CD14-positive monocyte (primary cell): ENCODE results near the gene PLS1. TPM values are rescaled to one million over a fixed set of nuclear protein-coding genes. Genes with fewer than 3 reads are reported as not detected.

Experiments
- DNase-seq, 3 donors: peaks; one replicate each; pipeline ENCODE4 v3.0.0-alpha.2; 2011 to 2022
- H2AFZ ChIP-seq: 2 replicates; pipeline ENCODE4 v1.6.0; 2012; ENCODE audit warnings: mild to moderate bottlenecking, low read depth, low read length, inconsistent platforms; ENCODE audit not compliant: insufficient read depth, poor library complexity, severe bottlenecking
- H3K27ac ChIP-seq, 2 donors: 1 replicate in 1 of 2; 2 replicates in 1 of 2; pipeline ENCODE4 v1.5.1; 2012 to 2013; ENCODE audit warnings: low read length in 2 of 2, control low read depth in 1 of 2, inconsistent platforms in 1 of 2, low read depth in 1 of 2, mild to moderate bottlenecking in 1 of 2
- H3K27me3 ChIP-seq, 2 donors: one replicate each; pipeline versions ENCODE4 v1.6.0 to v1.6.1; 2011 to 2013; ENCODE audit warnings: low read length in 2 of 2; ENCODE audit not compliant: control insufficient read depth in 2 of 2, insufficient read depth in 2 of 2
- H3K36me3 ChIP-seq, 2 donors: replicated peaks in 1 of 2; 1 replicate in 1 of 2; 2 replicates in 1 of 2; pipeline versions ENCODE4 v1.5.1 to v1.6.1; 2012 to 2013; ENCODE audit warnings: low read length in 2 of 2, control low read depth in 1 of 2, inconsistent platforms in 1 of 2, mild to moderate bottlenecking in 1 of 2; ENCODE audit not compliant: insufficient read depth in 2 of 2, control insufficient read depth in 1 of 2
- H3K4me1 ChIP-seq, 2 donors: 1 replicate in 1 of 2; 2 replicates in 1 of 2; pipeline versions ENCODE4 v1.5.1 to v1.6.1; 2012 to 2013; ENCODE audit warnings: low read length in 2 of 2, control low read depth in 1 of 2, inconsistent platforms in 1 of 2, mild to moderate bottlenecking in 1 of 2, moderate library complexity in 1 of 2; ENCODE audit not compliant: insufficient read depth in 2 of 2, control insufficient read depth in 1 of 2
- H3K4me2 ChIP-seq: replicated peaks from 2 replicates; pipeline ENCODE3; 2012; ENCODE audit warnings: low read length, moderate library complexity, mild to moderate bottlenecking; ENCODE audit not compliant: poor library complexity, severe bottlenecking; ENCODE audit errors: extremely low read depth
- H3K4me3 ChIP-seq, 3 experiments: fragments of 200-600 bp in 1 of 3; sonication (generic) in 1 of 3; replicated peaks in 1 of 3; 1 replicate in 2 of 3; 2 replicates in 1 of 3; pipeline ENCODE4 v1.5.1; 2011 to 2013; ENCODE audit warnings: low read length in 3 of 3, mild to moderate bottlenecking in 3 of 3, control low read depth in 2 of 3, low read depth in 2 of 3, inconsistent platforms in 1 of 3, moderate library complexity in 1 of 3
- H3K79me2 ChIP-seq: 2 replicates; pipeline ENCODE4 v1.6.0; 2012; ENCODE audit warnings: mild to moderate bottlenecking, control low read depth, inconsistent platforms, low read length, moderate library complexity; ENCODE audit not compliant: insufficient read depth
- H3K9ac ChIP-seq: 2 replicates; pipeline ENCODE4 v1.6.0; 2017; ENCODE audit warnings: low read length, mild to moderate bottlenecking; ENCODE audit not compliant: insufficient read depth, poor library complexity, severe bottlenecking
- H3K9me3 ChIP-seq, 2 donors: replicated peaks in 1 of 2; 1 replicate in 1 of 2; 2 replicates in 1 of 2; pipeline versions ENCODE4 v1.5.1 to v1.6.1; 2012 to 2013; ENCODE audit warnings: low read length in 2 of 2, control low read depth in 1 of 2; ENCODE audit not compliant: control insufficient read depth in 1 of 2, insufficient read depth in 1 of 2
- H4K20me1 ChIP-seq: 2 replicates; pipeline ENCODE4 v1.6.0; 2012; ENCODE audit warnings: mild to moderate bottlenecking, low read length, control low read depth, moderate library complexity; ENCODE audit not compliant: insufficient read depth
- H3K27ac Mint-ChIP-seq, 7 donors: one replicate each; pipeline ENCODE4 v1.8.0; 2020; ENCODE audit warnings: mild to moderate bottlenecking in 7 of 7, mixed read lengths in 7 of 7, moderate library complexity in 6 of 7, inconsistent platforms in 2 of 7
- H3K27me3 Mint-ChIP-seq, 3 donors: one replicate each; pipeline ENCODE4 v1.8.0; 2021 to 2022; ENCODE audit warnings: low read depth in 3 of 3, mild to moderate bottlenecking in 3 of 3, mixed read lengths in 3 of 3, moderate library complexity in 3 of 3, inconsistent platforms in 1 of 3
- H3K36me3 Mint-ChIP-seq, 2 donors: one replicate each; pipeline ENCODE4 v1.8.0; 2020; ENCODE audit warnings: mixed read lengths in 2 of 2, inconsistent platforms in 1 of 2, mild to moderate bottlenecking in 1 of 2
- H3K4me1 Mint-ChIP-seq: one replicate; pipeline ENCODE4 v1.8.0; 2020; ENCODE audit warnings: mild to moderate bottlenecking, mixed read lengths
- H3K4me3 Mint-ChIP-seq, 2 donors: one replicate each; pipeline ENCODE4 v1.8.0; 2020; ENCODE audit warnings: mild to moderate bottlenecking in 2 of 2, mixed read lengths in 2 of 2, moderate library complexity in 1 of 2
- H3K9me3 Mint-ChIP-seq, 7 donors: one replicate each; pipeline ENCODE4 v1.8.0; 2020 to 2022; ENCODE audit warnings: mixed read lengths in 7 of 7, mild to moderate bottlenecking in 6 of 7, moderate library complexity in 6 of 7, inconsistent platforms in 2 of 7
- WGBS: methylation state at CpG from one replicate; pipeline ENCODE4 v1.1.5; 2013; ENCODE audit warnings: missing lambda C conversion rate; ENCODE audit not compliant: insufficient coverage; 5-methylcytosine and 5-hydroxymethylcytosine counted together
- intact Hi-C, 2 donors: fragments of 100-400 bp; cut with micrococcal nuclease; formaldehyde crosslinking; loops; one replicate each; pipeline versions ENCODE4 v1.15.0 to v1.15.1; 2023
- polyA plus RNA-seq, 3 donors: library from polyadenylated mRNA; depleted of rRNA in 1 of 3; unstranded in 2 of 3; stranded (reverse) in 1 of 3; fragments of 300-500 nt in 2 of 3; fragments of >200 nt in 1 of 3; fragmentation: Illumina TruSeq in 2 of 3; gene quantifications; 1 replicate in 2 of 3; 2 replicates in 1 of 3; pipeline ENCODE4 v1.2.3, GENCODE V29; 2012 to 2021
- TF ChIP-seq, protein P1 (sequence below): fragments of 200-600 bp; IDR thresholded peaks from one replicate; pipeline ENCODE4 v1.8.0; 2022; ENCODE audit warnings: antibody characterized with exemption, mild to moderate bottlenecking

PLS1 gene
- polyA plus RNA-seq, 3 donors, result 0.09 to 0.17 TPM; not detected in 1

DNA sequence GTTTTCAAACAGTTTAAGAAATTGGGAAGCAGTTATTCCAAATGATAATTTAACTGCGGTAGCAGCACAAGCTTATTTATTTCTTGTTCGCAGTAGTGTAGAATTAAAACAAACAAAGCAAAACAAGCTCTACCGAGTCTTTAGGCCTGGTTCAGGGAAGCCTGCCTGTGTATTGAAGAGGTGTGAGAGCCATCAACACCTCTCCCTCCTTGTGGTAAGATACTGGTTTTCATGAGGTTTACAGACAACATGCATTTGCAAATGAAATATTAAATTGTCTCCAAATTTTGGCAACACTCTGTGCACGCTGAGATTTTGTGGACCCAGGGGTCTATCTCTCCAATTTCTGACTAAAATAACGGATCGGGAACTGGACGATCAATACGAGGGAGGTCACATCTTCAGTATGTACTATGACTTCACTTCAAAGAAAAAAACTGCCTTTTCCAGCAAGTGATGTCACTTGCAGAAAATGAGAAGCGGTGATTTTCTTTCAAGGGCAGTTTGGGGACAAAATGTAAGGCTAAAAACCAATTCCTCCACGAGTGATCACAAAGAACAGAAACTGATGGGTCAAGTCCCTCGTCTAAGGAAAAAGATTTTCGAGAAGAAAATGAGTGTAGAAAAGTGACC, 18.4 kb upstream of the PLS1 start:
- Histone ChIP-seq H3K27ac (peak overlapping the region; percentile 96 to 99), H3K9ac (peak overlapping the region; percentile 90), H3K9me3 (no peaks in the 10 kb centered on the region), H3K27me3 (no peaks in the 10 kb centered on the region), H3K4me1 (peaks cover 34 to 52% of the 10 kb centered on the region in 2 donors), H3K4me2 (peak overlapping the region; percentile 91), H3K79me2 (peaks cover 58% of the 10 kb centered on the region), H3K4me3 (peak overlapping the region; percentile 57 to 97 (median 95)), H3K36me3 (no peaks in the 10 kb centered on the region), H2AFZ (peak overlapping the region; percentile 97), H4K20me1 (peaks cover 4% of the 10 kb centered on the region)
- Mint-ChIP-seq H3K9me3 (peaks cover 0 to 3% (median 0%) of the 10 kb centered on the region in 7 donors), H3K27me3 (peaks cover 4 to 8% (median 4%) of the 10 kb centered on the region in 3 donors), H3K4me3 (peak overlapping the region; percentile 94 to 98), H3K36me3 (peaks cover 2 to 8% of the 10 kb centered on the region in 2 donors), H3K4me1 (peaks cover 47% of the 10 kb centered on the region), H3K27ac (peak overlapping the region; percentile 96 to 99 (median 98))
- TF ChIP-seq, protein P1, sequence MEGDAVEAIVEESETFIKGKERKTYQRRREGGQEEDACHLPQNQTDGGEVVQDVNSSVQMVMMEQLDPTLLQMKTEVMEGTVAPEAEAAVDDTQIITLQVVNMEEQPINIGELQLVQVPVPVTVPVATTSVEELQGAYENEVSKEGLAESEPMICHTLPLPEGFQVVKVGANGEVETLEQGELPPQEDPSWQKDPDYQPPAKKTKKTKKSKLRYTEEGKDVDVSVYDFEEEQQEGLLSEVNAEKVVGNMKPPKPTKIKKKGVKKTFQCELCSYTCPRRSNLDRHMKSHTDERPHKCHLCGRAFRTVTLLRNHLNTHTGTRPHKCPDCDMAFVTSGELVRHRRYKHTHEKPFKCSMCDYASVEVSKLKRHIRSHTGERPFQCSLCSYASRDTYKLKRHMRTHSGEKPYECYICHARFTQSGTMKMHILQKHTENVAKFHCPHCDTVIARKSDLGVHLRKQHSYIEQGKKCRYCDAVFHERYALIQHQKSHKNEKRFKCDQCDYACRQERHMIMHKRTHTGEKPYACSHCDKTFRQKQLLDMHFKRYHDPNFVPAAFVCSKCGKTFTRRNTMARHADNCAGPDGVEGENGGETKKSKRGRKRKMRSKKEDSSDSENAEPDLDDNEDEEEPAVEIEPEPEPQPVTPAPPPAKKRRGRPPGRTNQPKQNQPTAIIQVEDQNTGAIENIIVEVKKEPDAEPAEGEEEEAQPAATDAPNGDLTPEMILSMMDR, result no peak
- intact Hi-C loops, result loop anchor here (10.0 kb wide), 1 partner anchor 133 kb away; the partner anchor contains the start of gene XRN1 (in 2 of the 2)
- DNase-seq, result peak in 2 of 3 donors; percentile 3 to 26
- WGBS, result 15% methylated on average over 6 of the region's 12 CpGs

DNA sequence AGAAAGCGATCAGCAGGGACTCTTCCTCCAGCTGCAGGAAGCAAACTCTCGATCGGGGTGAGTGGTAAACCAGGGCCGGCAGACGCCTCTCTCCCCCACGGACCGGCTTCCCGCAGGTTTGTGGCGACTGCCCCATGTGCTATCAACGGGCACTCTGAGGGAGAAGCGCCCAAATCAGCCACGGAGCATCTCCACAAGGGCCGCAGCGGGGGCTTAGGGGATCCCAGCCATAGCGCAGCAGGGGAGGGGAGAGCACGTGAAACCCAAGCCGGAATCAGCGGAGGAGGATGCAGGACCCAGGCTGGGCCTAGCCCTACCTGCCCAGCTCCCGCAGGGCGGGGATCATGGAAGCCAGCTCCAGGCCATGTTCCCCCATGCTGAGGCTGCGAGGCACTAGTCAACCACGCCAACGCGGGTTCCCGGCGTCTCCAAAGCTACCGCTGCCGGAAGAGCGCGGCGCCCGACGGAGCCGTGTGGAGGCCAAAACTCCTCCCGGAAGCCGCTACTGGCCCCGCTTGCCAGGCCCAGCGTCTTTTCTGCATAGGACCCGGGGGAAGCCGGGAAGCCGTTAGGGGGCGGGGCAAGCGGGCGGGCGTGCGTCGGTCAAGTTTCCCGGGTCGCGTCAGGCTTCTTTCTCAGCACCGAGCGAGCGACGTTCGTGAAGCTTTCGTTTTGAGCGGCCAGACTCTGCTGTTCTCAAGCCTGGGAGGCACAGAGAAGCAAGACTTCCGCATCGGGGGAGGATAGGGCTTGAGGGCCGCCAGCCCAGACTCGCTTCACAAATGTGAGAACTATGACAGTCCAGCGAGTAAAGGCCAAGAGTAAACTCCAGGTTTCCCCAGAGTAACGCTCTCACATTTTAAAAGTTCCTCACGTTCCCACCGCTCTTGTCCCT, 17.6 kb upstream of the PLS1 start, which contains the start of gene ATR:
ATR (minus strand) TSS at position 405 of the 895 bp plus-strand sequence; CDS start at position 376, 29 bp downstream.
- Histone ChIP-seq H3K4me1 (peaks cover 34 to 51% of the 10 kb centered on the region in 2 donors), H3K27me3 (no peaks in the 10 kb centered on the region), H3K9me3 (no peaks in the 10 kb centered on the region), H3K4me3 (peak within 1 kb of the TSS; percentile 57 to 97 (median 95)), H3K79me2 (peaks cover 50% of the 10 kb centered on the region), H3K9ac (peak within 1 kb of the TSS; percentile 90), H3K36me3 (no peaks in the 10 kb centered on the region), H4K20me1 (no peaks in the 10 kb centered on the region), H3K4me2 (peak within 1 kb of the TSS; percentile 91), H3K27ac (peak within 1 kb of the TSS; percentile 96 to 99), H2AFZ (peak within 1 kb of the TSS; percentile 97)
- peaks cover 47% of the 10 kb centered on the region for H3K4me1 Mint-ChIP-seq
- DNase-seq, result peak; percentile 93 to 96 (median 94)
- H3K27me3 Mint-ChIP-seq, result peaks cover 5 to 8% (median 5%) of the 10 kb centered on the region in 3 donors
- H3K27ac Mint-ChIP-seq, result peak within 1 kb of the TSS; percentile 97 to 99 (median 98)
- WGBS, result under 1% methylated on average over 60 of the region's 65 CpGs
- TF ChIP-seq, protein P1, result no peak
- H3K9me3 Mint-ChIP-seq, result peaks cover 0 to 3% (median 0%) of the 10 kb centered on the region in 7 donors
- peaks cover 2 to 8% of the 10 kb centered on the region in 2 donors for H3K36me3 Mint-ChIP-seq
- intact Hi-C loops, result loop anchor here (10.0 kb wide), 1 partner anchor 134 kb away; the partner anchor contains the start of gene XRN1 (in 2 of the 2)
- peak within 1 kb of the TSS; percentile 94 to 98 for H3K4me3 Mint-ChIP-seq
